Transverse colon (tissue), 4 donors: ENCODE data around the gene KLHL11. TPM values are rescaled to one million over a fixed set of nuclear protein-coding genes. Genes with fewer than 3 reads are reported as not detected.

ENCODE experiments used
- DNase-seq: peaks from one replicate; pipeline ENCODE4 v3.0.0-alpha.2; 2019
- H3K27ac ChIP-seq, 4 donors: fragments of 200-600 bp; sonication (generic); 2 replicates each; pipeline ENCODE4 v1.5.1; 2016 to 2018; ENCODE audit warnings: inconsistent platforms in 4 of 4
- H3K27me3 ChIP-seq: fragments of 200-600 bp; sonication (generic); 2 replicates; pipeline ENCODE4 v1.5.1; 2017; ENCODE audit warnings: inconsistent platforms
- H3K36me3 ChIP-seq, 4 donors: fragments of 200-600 bp; sonication (generic); 2 replicates each; pipeline ENCODE4 v1.5.1; 2017 to 2019; ENCODE audit warnings: inconsistent platforms in 4 of 4
- H3K4me1 ChIP-seq, 4 donors: fragments of 200-600 bp; sonication (generic); 2 replicates each; pipeline ENCODE4 v1.5.1; 2017 to 2020; ENCODE audit warnings: inconsistent platforms in 4 of 4
- H3K4me3 ChIP-seq, 4 donors: fragments of 200-600 bp; sonication (generic); 1 replicate in 1 of 4; 2 replicates in 3 of 4; pipeline versions ENCODE4 v1.5.1 to v1.6.1; 2017 to 2019; ENCODE audit warnings: inconsistent platforms in 4 of 4
- H3K9me3 ChIP-seq, 2 donors: fragments of 200-600 bp; sonication (generic); 2 replicates each; pipeline ENCODE4 v1.5.1; 2017 to 2019; ENCODE audit warnings: inconsistent platforms in 2 of 2
- EP300 ChIP-seq: sonication (generic); formaldehyde crosslinking; IDR thresholded peaks from one replicate; pipeline ENCODE4 v1.6.1; 2017; ENCODE audit warnings: antibody characterized with exemption, low read depth
- POLR2A ChIP-seq: fragments of 450-650 bp; IDR thresholded peaks from one replicate; pipeline ENCODE4 v1.6.1; 2016; ENCODE audit warnings: antibody characterized with exemption, mild to moderate bottlenecking, moderate library complexity
- POLR2AphosphoS5 ChIP-seq, 3 donors: sonication (generic); formaldehyde crosslinking; IDR thresholded peaks; one replicate each; pipeline ENCODE4 v1.6.1; 2016; ENCODE audit warnings: antibody characterized with exemption in 3 of 3
- WGBS, 2 donors: methylation state at CpG; one replicate each; pipeline ENCODE4 v1.1.5; 2018; ENCODE audit warnings: low coverage in 1 of 2; 5-methylcytosine and 5-hydroxymethylcytosine counted together
- in situ Hi-C, 4 donors: fragments of 200-750 bp; cut with MboI; loops; one replicate each; pipeline versions ENCODE4 v1.15.0 to v1.15.1; 2017; ENCODE audit warnings: low sequenced_read_pairs in 3 of 4, low pct_ligation_motif_present in 1 of 4, low pct_unique_long_range_greater_than_20kb in 1 of 4
- intact Hi-C: fragments of 100-400 bp; cut with DNase I; formaldehyde crosslinking; loops from one replicate; pipeline ENCODE4 v1.15.1; 2023; ENCODE audit warnings: low total_unique reads
- total RNA-seq, 4 donors: library from RNA; depleted of rRNA; stranded (reverse); fragments of >200 nt; gene quantifications; one replicate each; pipeline ENCODE4 v1.1.0, GENCODE V29; 2016
- TF ChIP-seq, protein P1 (sequence below), 5 experiments: fragments of 200-600 bp in 3 of 5; fragments of 450-650 bp in 2 of 5; sonication (generic) in 3 of 5; IDR thresholded peaks; 1 replicate in 2 of 5; 2 replicates in 3 of 5; pipeline ENCODE4 v1.5.1; 2016 to 2017; ENCODE audit warnings: antibody characterized with exemption in 5 of 5, inconsistent platforms in 3 of 5, mild to moderate bottlenecking in 2 of 5, moderate library complexity in 1 of 5

The KLHL11 gene
- total RNA-seq, 4 donors from 2014 or later, result 5.4 to 19.5 (median 15.9) TPM

DNA sequence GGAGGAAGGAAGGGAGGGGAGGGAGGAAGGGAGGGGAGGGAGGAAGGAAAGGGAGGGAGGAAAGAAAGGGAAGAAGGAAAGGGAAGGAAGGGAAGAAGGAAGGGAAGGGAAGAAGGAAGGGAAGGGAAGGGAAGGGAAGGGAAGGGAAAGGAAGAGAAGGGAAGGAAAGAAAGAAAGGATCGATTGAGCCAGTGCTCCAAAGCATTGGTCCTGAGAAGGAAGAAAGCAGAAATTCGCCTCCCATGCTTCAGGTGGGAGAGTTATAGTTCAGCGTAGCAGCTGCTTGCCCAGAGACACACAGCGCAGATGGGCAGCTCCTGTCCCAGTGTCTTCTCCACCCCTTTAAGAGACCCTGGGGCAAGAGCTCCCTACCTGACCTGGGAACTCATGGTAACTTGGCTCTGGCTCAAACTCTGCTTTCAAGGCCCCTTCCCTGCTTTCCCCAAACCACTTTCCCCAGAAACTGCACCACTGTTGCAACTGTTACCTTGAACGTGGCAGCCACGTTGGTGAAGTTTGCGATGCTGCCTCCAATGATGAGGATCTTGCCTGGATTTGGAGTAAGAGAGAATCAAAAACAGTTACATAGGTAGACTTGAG, 39.1 kb upstream of the KLHL11 start:
- 90 to 93% methylated on average over 3 to 7 of the region's 7 CpGs for WGBS, 2 donors
- Histone ChIP-seq H3K27me3 (no peaks in the 10 kb centered on the region), H3K9me3 (no peaks in the 10 kb centered on the region), H3K4me3 (no peak overlapping the region), H3K27ac (no peak overlapping the region), H3K4me1 (no peaks in the 10 kb centered on the region), H3K36me3 (peaks cover 0 to 47% (median 12%) of the 10 kb centered on the region in 4 donors)
- intact Hi-C loops (no loop called here), in situ Hi-C loops (no loop called here)
- DNase-seq, result no peak
- TF ChIP-seq EP300 (no peak), POLR2AphosphoS5 (IDR thresholded peaks at IDR 0.05) (no peak), POLR2A (no peak)
- TF ChIP-seq, protein P1, sequence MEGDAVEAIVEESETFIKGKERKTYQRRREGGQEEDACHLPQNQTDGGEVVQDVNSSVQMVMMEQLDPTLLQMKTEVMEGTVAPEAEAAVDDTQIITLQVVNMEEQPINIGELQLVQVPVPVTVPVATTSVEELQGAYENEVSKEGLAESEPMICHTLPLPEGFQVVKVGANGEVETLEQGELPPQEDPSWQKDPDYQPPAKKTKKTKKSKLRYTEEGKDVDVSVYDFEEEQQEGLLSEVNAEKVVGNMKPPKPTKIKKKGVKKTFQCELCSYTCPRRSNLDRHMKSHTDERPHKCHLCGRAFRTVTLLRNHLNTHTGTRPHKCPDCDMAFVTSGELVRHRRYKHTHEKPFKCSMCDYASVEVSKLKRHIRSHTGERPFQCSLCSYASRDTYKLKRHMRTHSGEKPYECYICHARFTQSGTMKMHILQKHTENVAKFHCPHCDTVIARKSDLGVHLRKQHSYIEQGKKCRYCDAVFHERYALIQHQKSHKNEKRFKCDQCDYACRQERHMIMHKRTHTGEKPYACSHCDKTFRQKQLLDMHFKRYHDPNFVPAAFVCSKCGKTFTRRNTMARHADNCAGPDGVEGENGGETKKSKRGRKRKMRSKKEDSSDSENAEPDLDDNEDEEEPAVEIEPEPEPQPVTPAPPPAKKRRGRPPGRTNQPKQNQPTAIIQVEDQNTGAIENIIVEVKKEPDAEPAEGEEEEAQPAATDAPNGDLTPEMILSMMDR (IDR thresholded peaks at IDR 0.05), result no peak

DNA sequence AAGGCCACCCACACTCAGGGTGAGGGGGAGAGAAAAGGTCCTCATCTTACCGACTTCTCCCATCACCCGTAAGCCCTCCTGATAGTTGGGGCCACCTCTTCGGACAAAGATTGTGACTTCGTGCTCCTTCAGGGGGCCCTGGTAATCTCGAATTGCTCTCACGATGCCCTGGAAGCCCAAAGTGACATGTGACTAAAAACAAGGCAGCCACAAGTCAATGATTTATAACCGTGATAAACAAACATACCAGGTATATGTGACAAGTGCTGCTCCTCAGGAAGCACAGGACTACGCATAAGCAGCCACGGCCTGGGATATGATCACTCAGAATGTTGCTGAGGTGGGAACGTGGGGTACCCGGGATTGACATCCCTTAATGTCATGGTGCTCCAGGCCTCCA, 36.4 kb upstream of the KLHL11 start:
- H3K4me1 ChIP-seq, result no peaks in the 10 kb centered on the region
- H3K27me3 ChIP-seq, result no peaks in the 10 kb centered on the region
- H3K9me3 ChIP-seq, result no peaks in the 10 kb centered on the region
- no peak for DNase-seq
- 80 to 85% methylated on average over 5 to 11 of the region's 11 CpGs for WGBS, 2 donors
- in situ Hi-C loops, result no loop called here
- peaks cover 0 to 66% (median 20%) of the 10 kb centered on the region in 4 donors for H3K36me3 ChIP-seq
- TF ChIP-seq POLR2AphosphoS5 (IDR thresholded peaks at IDR 0.05) (no peak), POLR2A (no peak), EP300 (no peak)
- TF ChIP-seq, protein P1 (IDR thresholded peaks at IDR 0.05), result no peak
- no peak overlapping the region for H3K4me3 ChIP-seq
- no peak overlapping the region for H3K27ac ChIP-seq
- intact Hi-C loops, result no loop called here

DNA sequence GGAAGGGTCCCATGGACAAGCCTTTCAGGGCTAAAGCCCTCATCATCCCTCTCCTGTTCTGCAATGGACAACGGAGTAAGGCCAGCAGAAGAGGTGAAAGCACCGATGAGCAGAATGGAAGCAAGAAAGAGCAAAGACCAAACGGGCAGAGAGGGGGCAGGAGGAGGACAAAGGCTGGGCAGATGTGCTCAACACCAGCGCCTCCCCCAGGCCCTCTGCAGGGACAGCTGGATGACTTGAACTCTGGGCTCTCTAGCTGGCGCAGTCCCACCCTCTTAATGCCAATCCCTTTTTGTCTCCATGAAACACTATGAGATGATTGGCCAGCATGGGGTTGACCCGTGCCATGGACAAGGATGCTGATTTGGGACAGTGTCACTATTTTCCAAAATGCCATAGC, 31.5 kb upstream of the KLHL11 start:
- Histone ChIP-seq H3K4me3 (no peak overlapping the region), H3K27me3 (no peaks in the 10 kb centered on the region), H3K9me3 (no peaks in the 10 kb centered on the region), H3K4me1 (peaks cover 0 to 7% (median 0%) of the 10 kb centered on the region in 4 donors), H3K36me3 (peaks cover 0 to 67% (median 20%) of the 10 kb centered on the region in 4 donors), H3K27ac (no peak overlapping the region)
- TF ChIP-seq POLR2AphosphoS5 (IDR thresholded peaks at IDR 0.05) (no peak), POLR2A (no peak), EP300 (no peak)
- no peak for DNase-seq
- intact Hi-C loops (no loop called here), in situ Hi-C loops (no loop called here)
- WGBS, 2 donors, result 40 to 88% methylated on average over 1 to 6 of the region's 6 CpGs

DNA sequence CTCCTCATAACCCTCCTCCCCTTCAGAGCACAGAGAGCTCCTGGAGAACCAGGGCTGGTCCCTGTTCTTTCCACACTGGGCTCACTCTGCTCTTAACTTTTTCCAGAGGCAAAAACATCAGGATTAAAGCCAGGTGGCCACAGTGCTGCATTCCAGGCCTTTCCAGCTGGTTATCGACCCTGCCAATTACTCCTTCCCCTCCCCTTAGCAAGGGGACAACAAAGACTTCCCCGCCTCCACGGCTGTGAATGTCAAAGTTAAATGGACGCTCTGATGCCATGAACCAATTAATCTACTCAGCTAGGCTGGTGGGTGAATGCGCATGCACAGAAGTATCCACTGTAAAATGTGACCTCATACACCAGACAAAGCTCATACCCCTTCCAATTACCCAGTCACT, 30.4 kb upstream of the KLHL11 start:
- peaks cover 0 to 7% (median 0%) of the 10 kb centered on the region in 4 donors for H3K4me1 ChIP-seq
- TF ChIP-seq POLR2AphosphoS5 (IDR thresholded peaks at IDR 0.05) (no peak), EP300 (no peak), POLR2A (no peak)
- TF ChIP-seq, protein P1 (IDR thresholded peaks at IDR 0.05), result no peak
- WGBS, 2 donors, result 68 to 83% methylated on average over 1 to 5 of the region's 5 CpGs
- peaks cover 0 to 63% (median 19%) of the 10 kb centered on the region in 4 donors for H3K36me3 ChIP-seq
- H3K4me3 ChIP-seq, result no peak overlapping the region
- H3K27me3 ChIP-seq, result no peaks in the 10 kb centered on the region
- intact Hi-C loops (no loop called here), in situ Hi-C loops (no loop called here)
- no peak for DNase-seq
- H3K9me3 ChIP-seq, result no peaks in the 10 kb centered on the region
- peak overlapping the region; percentile 7 to 66 (median 44) for H3K27ac ChIP-seq
